Testis (tissue), 2 donors: ENCODE measurements around the gene CCNC.
"Not testable (repeated sequence)": the region's sequence is repeated elsewhere in the genome, so short reads cannot be mapped to it uniquely, and the experiment has no call there.

Experiments
- POLR2A ChIP-seq: fragments of 450-650 bp; IDR thresholded peaks from one replicate; pipeline ENCODE4 v1.6.1; 2017; ENCODE audit warnings: antibody characterized with exemption, mild to moderate bottlenecking, moderate library complexity
- TF ChIP-seq, protein P1 (sequence below), 3 experiments: fragments of 450-650 bp in 2 of 3; fragments of 200-600 bp in 1 of 3; sonication (generic) in 1 of 3; IDR thresholded peaks; one replicate each; pipeline ENCODE4 v1.5.1; 2016 to 2019; ENCODE audit warnings: antibody characterized with exemption in 3 of 3, mild to moderate bottlenecking in 2 of 3, moderate library complexity in 1 of 3

DNA sequence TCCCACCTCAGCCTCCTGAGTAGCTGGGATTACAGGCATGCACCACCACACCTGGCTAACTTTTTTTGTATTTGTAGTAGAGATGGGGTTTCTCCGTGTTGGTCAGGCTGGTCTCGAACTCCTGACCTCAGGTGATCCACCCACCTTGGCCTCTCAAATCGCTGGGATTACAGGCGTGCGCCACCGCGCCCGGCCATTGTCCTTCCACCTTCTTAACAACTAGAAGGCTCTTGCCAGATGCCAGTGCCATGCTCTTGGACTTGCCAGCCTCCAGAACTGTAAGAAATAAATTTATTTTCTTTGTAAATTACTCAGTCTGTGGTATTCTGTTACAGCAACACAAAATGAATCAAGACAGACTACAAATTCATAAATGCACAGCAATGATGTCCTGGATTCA lies 26.2 kb upstream of the CCNC start:
- TF ChIP-seq, protein P1, sequence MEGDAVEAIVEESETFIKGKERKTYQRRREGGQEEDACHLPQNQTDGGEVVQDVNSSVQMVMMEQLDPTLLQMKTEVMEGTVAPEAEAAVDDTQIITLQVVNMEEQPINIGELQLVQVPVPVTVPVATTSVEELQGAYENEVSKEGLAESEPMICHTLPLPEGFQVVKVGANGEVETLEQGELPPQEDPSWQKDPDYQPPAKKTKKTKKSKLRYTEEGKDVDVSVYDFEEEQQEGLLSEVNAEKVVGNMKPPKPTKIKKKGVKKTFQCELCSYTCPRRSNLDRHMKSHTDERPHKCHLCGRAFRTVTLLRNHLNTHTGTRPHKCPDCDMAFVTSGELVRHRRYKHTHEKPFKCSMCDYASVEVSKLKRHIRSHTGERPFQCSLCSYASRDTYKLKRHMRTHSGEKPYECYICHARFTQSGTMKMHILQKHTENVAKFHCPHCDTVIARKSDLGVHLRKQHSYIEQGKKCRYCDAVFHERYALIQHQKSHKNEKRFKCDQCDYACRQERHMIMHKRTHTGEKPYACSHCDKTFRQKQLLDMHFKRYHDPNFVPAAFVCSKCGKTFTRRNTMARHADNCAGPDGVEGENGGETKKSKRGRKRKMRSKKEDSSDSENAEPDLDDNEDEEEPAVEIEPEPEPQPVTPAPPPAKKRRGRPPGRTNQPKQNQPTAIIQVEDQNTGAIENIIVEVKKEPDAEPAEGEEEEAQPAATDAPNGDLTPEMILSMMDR (IDR thresholded peaks at IDR 0.05): not testable (repeated sequence)
- TF ChIP-seq POLR2A: not testable (repeated sequence)
